K562 (cell line): ENCODE data around the gene TMTC2. TPM values are rescaled to one million over a fixed set of nuclear protein-coding genes. Genes with fewer than 3 reads are reported as not detected.

Source experiments
- ATAC-seq: fragments of 200-7000 bp; cut with Tn5 transposase; 3 replicates; pipeline ENCODE4 v1.9.1; 2020; ENCODE audit warnings: moderate library complexity
- BruUV-seq: library from RNA; stranded (reverse); fragments of 400-500 nt; replicated peaks from 2 replicates; lab custom pipeline; 2021; lab: Mats Ljungman, UMichigan
- CTCF ChIA-PET: fragments of 300-600 bp; formaldehyde crosslinking; extraction: SDS; loops from one replicate; lab custom pipeline; 2021; ENCODE audit warnings: low intra/inter-chr PET ratio; lab: Yijun Ruan, JAX
- POLR2A ChIA-PET: fragments of 300-600, 350-650 bp; sonication (Branson Sonifier 250); formaldehyde crosslinking; extraction: SDS; loops from one replicate; lab custom pipeline; 2021; ENCODE audit warnings: antibody characterized with exemption, inconsistent platforms; lab: Yijun Ruan, JAX
- DNase-seq, 4 experiments: peaks; one replicate each; pipeline versions ENCODE4 v3.0.0 to v3.0.0-alpha.2; 2011 to 2018; ENCODE audit warnings: low spot score in 3 of 4, mixed read lengths in 3 of 4; ENCODE audit errors: extremely low read depth in 1 of 4
- FAIRE-seq: peaks from 2 replicates; lab custom pipeline; 2011; peaks lifted over from hg19 to GRCh38; lab: Jason Lieb, UNC
- H2AFZ ChIP-seq: 2 replicates; pipeline ENCODE4 v1.6.0; 2011; ENCODE audit warnings: low read depth, low read length, control low read depth, inconsistent platforms
- H3K27ac ChIP-seq: fragments of 200-600 bp; 3 replicates; pipeline ENCODE4 v1.8.0; 2011; ENCODE audit warnings: low read depth, mild to moderate bottlenecking, control low read depth, inconsistent platforms, low read length, moderate library complexity, mixed read lengths; ENCODE audit errors: extremely low read depth
- H3K27me3 ChIP-seq, 2 experiments: fragments of 300-600 bp in 1 of 2; 2 replicates in 1 of 2; 3 replicates in 1 of 2; pipeline versions ENCODE4 v1.6.0 to v1.8.0; 2011; ENCODE audit warnings: inconsistent platforms in 2 of 2, low read length in 2 of 2, mild to moderate bottlenecking in 1 of 2, mixed read lengths in 1 of 2, moderate library complexity in 1 of 2; ENCODE audit not compliant: control insufficient read depth in 2 of 2, insufficient read depth in 2 of 2
- H3K36me3 ChIP-seq: fragments of 300-600 bp; 3 replicates; pipeline ENCODE4 v1.8.0; 2011; ENCODE audit warnings: mild to moderate bottlenecking, low read length, inconsistent platforms; ENCODE audit not compliant: control insufficient read depth, insufficient read depth
- H3K4me1 ChIP-seq, 2 experiments: fragments of 200-600 bp in 1 of 2; replicated peaks in 1 of 2; 2 replicates in 1 of 2; 3 replicates in 1 of 2; pipeline versions ENCODE4 v1.5.1 to v1.8.0; 2011; ENCODE audit warnings: inconsistent platforms in 2 of 2, low read length in 2 of 2, mild to moderate bottlenecking in 1 of 2, mixed read lengths in 1 of 2, moderate library complexity in 1 of 2; ENCODE audit not compliant: control insufficient read depth in 2 of 2, insufficient read depth in 2 of 2
- H3K4me2 ChIP-seq: 2 replicates; pipeline ENCODE4 v1.6.1; 2011; ENCODE audit warnings: low read length, control low read depth, inconsistent platforms, mixed read lengths; ENCODE audit not compliant: insufficient read depth
- H3K4me3 ChIP-seq: fragments of 200-600 bp; sonication (generic), shearing (Covaris generic); 2 replicates; pipeline ENCODE4 v1.5.1; 2016; ENCODE audit warnings: control low read depth, inconsistent platforms
- H3K79me2 ChIP-seq: fragments of 200-600 bp; 3 replicates; pipeline ENCODE4 v1.8.0; 2011; ENCODE audit warnings: low read length, inconsistent platforms; ENCODE audit not compliant: control insufficient read depth, insufficient read depth
- H3K9ac ChIP-seq, 2 experiments: 2 replicates each; pipeline versions ENCODE4 v1.6.0 to v1.6.1; 2011; ENCODE audit warnings: low read depth in 2 of 2, low read length in 2 of 2, control low read depth in 1 of 2, inconsistent platforms in 1 of 2, mild to moderate bottlenecking in 1 of 2, mixed read lengths in 1 of 2; ENCODE audit not compliant: insufficient read depth in 1 of 2
- H3K9me1 ChIP-seq: one replicate; pipeline ENCODE4 v1.6.0; 2011; ENCODE audit warnings: inconsistent platforms, mild to moderate bottlenecking, low read length, moderate library complexity; ENCODE audit not compliant: control insufficient read depth, insufficient read depth
- H3K9me3 ChIP-seq: replicated peaks from 2 replicates; pipeline ENCODE4 v1.5.1; 2011; ENCODE audit warnings: low read depth, low read length, inconsistent platforms; ENCODE audit not compliant: control insufficient read depth, insufficient read depth
- H4K20me1 ChIP-seq: replicated peaks from 2 replicates; pipeline ENCODE4 v1.6.1; 2011; ENCODE audit warnings: low read length, inconsistent platforms, mixed read lengths; ENCODE audit not compliant: control insufficient read depth, insufficient read depth
- CHD1 ChIP-seq: fragments of 200-600 bp; sonication (generic); IDR thresholded peaks from one replicate; pipeline ENCODE4 v1.6.1; 2012; ENCODE audit warnings: mild to moderate bottlenecking, moderate library complexity, low read length, inconsistent platforms
- FOSL1 ChIP-seq: fragments of 200-800 bp; sonication (Bioruptor generic); conservative IDR thresholded peaks from 2 replicates; pipeline ENCODE4 v1.6.1; 2016; ENCODE audit warnings: missing genetic modification characterization, missing compliant biosample characterization
- FOXA1 ChIP-seq: fragments of 450-650 bp; IDR thresholded peaks from 2 replicates; pipeline ENCODE4 v1.6.1; 2016; ENCODE audit warnings: mild to moderate bottlenecking, borderline replicate concordance
- NBN ChIP-seq: fragments of 450-650 bp; IDR thresholded peaks from 2 replicates; pipeline ENCODE4 v1.6.1; 2016; ENCODE audit warnings: low read depth, mild to moderate bottlenecking
- NCOA2 ChIP-seq, 2 experiments: fragments of 450-650 bp; IDR thresholded peaks; 2 replicates each; pipeline ENCODE4 v1.6.1; 2018; ENCODE audit warnings: mild to moderate bottlenecking in 2 of 2, moderate library complexity in 1 of 2; ENCODE audit not compliant: partially characterized antibody in 2 of 2
- TCF7L2 ChIP-seq: fragments of 150-350 bp; IDR thresholded peaks from 2 replicates; pipeline ENCODE4 v1.6.1; 2016; ENCODE audit warnings: low read depth, mild to moderate bottlenecking, low read length, moderate library complexity
- TFAM ChIP-seq: fragments of 250-450 bp; sonication (Bioruptor Pico); conservative IDR thresholded peaks from 2 replicates; pipeline ENCODE4 v1.5.0; 2021; ENCODE audit warnings: mild to moderate bottlenecking, moderate library complexity
- ZBTB17 ChIP-seq: fragments of 450-650 bp; formaldehyde crosslinking; IDR thresholded peaks from 2 replicates; pipeline ENCODE4 v1.4.0; 2020; ENCODE audit warnings: mild to moderate bottlenecking
- ZC3H4 ChIP-seq: sonication (generic); formaldehyde crosslinking; IDR thresholded peaks from 2 replicates; pipeline ENCODE4 v1.9.0; 2021; ENCODE audit warnings: missing genetic modification reagents, borderline replicate concordance
- ZKSCAN8 ChIP-seq: fragments of 200-800 bp; sonication (Bioruptor generic); IDR thresholded peaks from 2 replicates; pipeline ENCODE4 v1.6.1; 2016; ENCODE audit warnings: missing genetic modification characterization, missing compliant biosample characterization
- ZNF12 ChIP-seq: sonication (generic); formaldehyde crosslinking; IDR thresholded peaks from 2 replicates; pipeline ENCODE4 v1.4.0; 2020; ENCODE audit warnings: mild to moderate bottlenecking, missing genetic modification reagents
- ZNF146 ChIP-seq: IDR thresholded peaks from one replicate; pipeline ENCODE4 v1.6.1; 2018; ENCODE audit warnings: missing compliant biosample characterization; ENCODE audit not compliant: unreplicated experiment
- ZNF717 ChIP-seq: fragments of 250-450 bp; sonication (Bioruptor Pico); IDR thresholded peaks from 2 replicates; pipeline ENCODE4 v1.5.0; 2021
- WGBS: fragments of 100-300 bp; shearing (Covaris generic); methylation state at CpG from one replicate; pipeline ENCODE4 v1.1.6; 2016; ENCODE audit warnings: low coverage, mixed read lengths; ENCODE audit not compliant: insufficient coverage; ENCODE audit errors: missing lambda C conversion rate; 5-methylcytosine and 5-hydroxymethylcytosine counted together
- in situ Hi-C: fragments of 300-500 bp; cut with MboI; formaldehyde crosslinking; loops from 4 replicates; pipeline ENCODE4 v1.15.0; 2018; ENCODE audit warnings: inconsistent platforms, mixed read lengths
- intact Hi-C: fragments of 100-400 bp; cut with micrococcal nuclease; formaldehyde crosslinking; loops from 2 replicates; pipeline ENCODE4 v1.14.2; 2022
- polyA plus RNA-seq, 8 experiments: library from polyadenylated mRNA; depleted of rRNA in 4 of 8; stranded (reverse) in 5 of 8; unstranded in 3 of 8; fragments of >200 nt; fragmentation: Nextera tagmentation in 2 of 8; fragmentation: Illumina TruSeq in 1 of 8; extraction: Ambion mirVana in 2 of 8; extraction: Trizol in 1 of 8; gene quantifications; 2 replicates each; pipeline versions ENCODE4 v1.2.1 to v1.2.3, GENCODE V29; 2011 to 2014; ENCODE audit warnings: inconsistent platforms in 1 of 8, missing spikeins in 1 of 8
- total RNA-seq, 7 experiments: library from RNA; depleted of rRNA in 6 of 7; stranded (reverse); fragments of >200 nt in 6 of 7; fragmentation: Illumina TruSeq in 2 of 7; extraction: Trizol in 2 of 7; gene quantifications; 2 replicates each; pipeline versions ENCODE4 v1.2.1 to v1.2.3, GENCODE V29; 2011 to 2021; ENCODE audit warnings: low replicate concordance in 1 of 7
- TF ChIP-seq, protein P1 (sequence below): fragments of 450-650 bp; formaldehyde crosslinking; IDR thresholded peaks from 2 replicates; pipeline ENCODE4 v1.4.0; 2020; ENCODE audit warnings: mild to moderate bottlenecking, moderate library complexity
- TF ChIP-seq, protein P2 (sequence below): sonication (generic); formaldehyde crosslinking; IDR thresholded peaks from 2 replicates; pipeline ENCODE4 v1.8.0; 2022; ENCODE audit warnings: missing genetic modification reagents, mild to moderate bottlenecking, borderline replicate concordance

The TMTC2 gene
- total and polyA plus RNA-seq, 9 of the 15 experiments (the other 6 are each of a cell fraction or from before 2014, with no cell fraction given): 0.29 to 1.1 (median 0.55) TPM

DNA sequence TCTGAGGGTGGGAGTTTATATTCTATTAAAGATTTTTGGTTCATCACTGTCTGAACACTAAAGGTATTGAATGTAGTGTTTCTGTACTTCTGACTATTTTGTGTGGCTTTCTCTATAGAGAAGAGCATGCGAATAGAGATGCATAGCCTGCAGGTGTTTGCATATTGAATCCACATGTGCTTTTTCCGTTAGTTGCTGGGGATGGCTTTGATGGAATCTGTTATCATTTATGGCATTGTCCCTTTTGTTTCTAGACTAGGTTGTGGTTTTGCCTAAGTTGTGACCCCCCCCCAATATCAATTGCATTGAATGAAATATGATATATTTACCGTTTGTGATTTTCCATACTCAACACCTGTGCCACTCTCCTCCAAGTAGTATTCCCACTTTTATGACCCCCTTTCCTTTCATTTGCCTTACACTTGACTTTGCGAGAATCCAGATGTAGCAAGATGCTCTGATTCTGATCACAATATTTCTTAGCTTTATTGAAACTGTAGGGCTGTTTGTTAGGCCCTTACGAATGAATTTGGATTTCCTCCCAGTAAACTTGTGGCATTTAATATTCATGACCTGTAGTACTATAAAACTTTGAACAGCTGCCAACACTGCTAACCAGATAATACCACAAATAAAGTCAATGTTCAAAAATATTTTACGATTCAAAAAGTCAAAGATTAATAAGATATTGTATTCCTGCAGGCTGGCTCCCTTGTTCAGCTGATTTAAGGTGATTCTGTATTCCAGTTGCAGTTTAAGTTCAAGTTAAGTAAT lies 176.4 kb downstream of the TMTC2 start (continued):
- TF ChIP-seq FOSL1 (tag) (no peak), FOXA1 (no peak), CHD1 (no peak), TFAM (CRISPR knock-in tag) (no peak), ZC3H4 (CRISPR knock-in tag) (no peak), ZNF146 (CRISPR knock-in tag) (no peak)
- TF ChIP-seq, protein P1, sequence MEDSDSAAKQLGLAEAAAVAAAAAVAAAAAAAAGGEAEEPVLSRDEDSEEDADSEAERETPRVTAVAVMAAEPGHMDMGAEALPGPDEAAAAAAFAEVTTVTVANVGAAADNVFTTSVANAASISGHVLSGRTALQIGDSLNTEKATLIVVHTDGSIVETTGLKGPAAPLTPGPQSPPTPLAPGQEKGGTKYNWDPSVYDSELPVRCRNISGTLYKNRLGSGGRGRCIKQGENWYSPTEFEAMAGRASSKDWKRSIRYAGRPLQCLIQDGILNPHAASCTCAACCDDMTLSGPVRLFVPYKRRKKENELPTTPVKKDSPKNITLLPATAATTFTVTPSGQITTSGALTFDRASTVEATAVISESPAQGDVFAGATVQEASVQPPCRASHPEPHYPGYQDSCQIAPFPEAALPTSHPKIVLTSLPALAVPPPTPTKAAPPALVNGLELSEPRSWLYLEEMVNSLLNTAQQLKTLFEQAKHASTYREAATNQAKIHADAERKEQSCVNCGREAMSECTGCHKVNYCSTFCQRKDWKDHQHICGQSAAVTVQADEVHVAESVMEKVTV (CRISPR knock-in tag): no peak

DNA sequence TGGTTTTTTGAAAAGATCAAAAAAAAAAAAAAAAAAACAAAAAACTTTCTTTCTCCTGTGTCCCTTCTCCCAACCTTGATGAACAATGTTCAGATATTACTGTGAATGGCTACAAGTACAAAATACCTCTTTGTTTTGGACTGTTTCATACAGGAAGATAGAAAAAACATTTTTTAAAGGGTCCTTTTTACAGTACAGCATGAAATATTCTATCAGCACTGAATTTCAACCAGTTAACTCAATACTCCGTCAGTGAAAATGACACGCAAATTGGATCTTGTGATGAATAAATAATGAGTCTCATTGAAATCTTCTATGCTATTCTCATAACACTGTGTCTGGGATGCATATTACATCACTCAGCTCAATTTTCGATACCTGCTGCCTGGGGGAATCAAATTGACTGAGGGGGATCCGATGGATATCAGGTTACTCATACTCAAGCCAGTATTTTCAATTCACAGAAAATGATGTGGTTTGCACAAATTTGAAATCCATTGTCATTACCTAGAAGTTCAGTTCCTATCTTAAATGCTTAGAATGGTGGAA lies 179.6 kb downstream of the TMTC2 start:
- ATAC-seq (no peak), DNase-seq (no peak), FAIRE-seq (no peak)
- Histone ChIP-seq H3K9me3 (no peaks in the 10 kb centered on the region), H3K9me1 (no peaks in the 10 kb centered on the region), H3K27me3 (no peaks in the 10 kb centered on the region), H3K9ac (no peak overlapping the region), H2AFZ (no peak overlapping the region), H3K4me1 (no peaks in the 10 kb centered on the region), H3K27ac (no peak overlapping the region), H3K36me3 (no peaks in the 10 kb centered on the region), H3K4me3 (no peak overlapping the region), H3K4me2 (no peak overlapping the region), H3K79me2 (no peaks in the 10 kb centered on the region), H4K20me1 (no peaks in the 10 kb centered on the region)
- intact Hi-C loops (no loop called here), in situ Hi-C loops (no loop called here)
- ChIA-PET POLR2A (no interaction called here), CTCF (no interaction called here)
- BruUV-seq: no TSS peak
- 6% methylated on average over 4 of the region's 4 CpGs for WGBS
- TF ChIP-seq TCF7L2: no peak
- TF ChIP-seq, protein P2, sequence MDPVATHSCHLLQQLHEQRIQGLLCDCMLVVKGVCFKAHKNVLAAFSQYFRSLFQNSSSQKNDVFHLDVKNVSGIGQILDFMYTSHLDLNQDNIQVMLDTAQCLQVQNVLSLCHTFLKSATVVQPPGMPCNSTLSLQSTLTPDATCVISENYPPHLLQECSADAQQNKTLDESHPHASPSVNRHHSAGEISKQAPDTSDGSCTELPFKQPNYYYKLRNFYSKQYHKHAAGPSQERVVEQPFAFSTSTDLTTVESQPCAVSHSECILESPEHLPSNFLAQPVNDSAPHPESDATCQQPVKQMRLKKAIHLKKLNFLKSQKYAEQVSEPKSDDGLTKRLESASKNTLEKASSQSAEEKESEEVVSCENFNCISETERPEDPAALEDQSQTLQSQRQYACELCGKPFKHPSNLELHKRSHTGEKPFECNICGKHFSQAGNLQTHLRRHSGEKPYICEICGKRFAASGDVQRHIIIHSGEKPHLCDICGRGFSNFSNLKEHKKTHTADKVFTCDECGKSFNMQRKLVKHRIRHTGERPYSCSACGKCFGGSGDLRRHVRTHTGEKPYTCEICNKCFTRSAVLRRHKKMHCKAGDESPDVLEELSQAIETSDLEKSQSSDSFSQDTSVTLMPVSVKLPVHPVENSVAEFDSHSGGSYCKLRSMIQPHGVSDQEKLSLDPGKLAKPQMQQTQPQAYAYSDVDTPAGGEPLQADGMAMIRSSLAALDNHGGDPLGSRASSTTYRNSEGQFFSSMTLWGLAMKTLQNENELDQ (CRISPR knock-in tag): no peak
- TF ChIP-seq ZKSCAN8: no peak
- TF ChIP-seq ZBTB17: no peak
- no peak for TF ChIP-seq ZNF12 (CRISPR knock-in tag)
- no peak for TF ChIP-seq NBN
- TF ChIP-seq NCOA2 (IDR thresholded peaks at IDR 0.05; ENCODE audit: partially characterized antibody in 2 of 2): no peak
- no peak for TF ChIP-seq ZNF717 (CRISPR knock-in tag)
